ENCODE results near the gene PDE7B.
A peak's percentile ranks its signal among the peaks of the same experiment; 100 is the strongest.

- TF ChIP-seq TAF1 (IDR thresholded peaks at IDR 0.05; ENCODE audit: low read depth, low read length) (no peak), RAD21 (IDR thresholded peaks at IDR 0.05 in 1 of 2, conservative IDR thresholded peaks at IDR 0.05 in 1 of 2; ENCODE audit: low read depth in 2 of 2, low read length in 2 of 2) (peak in 1 of 2 experiments; percentile 12; a peak in 1 of 4 replicates), POLR2A (IDR thresholded peaks at IDR 0.05; ENCODE audit: control extremely low read depth in 1 of 2, low read depth in 2 of 2, low read length in 2 of 2) (no peak), FOSL1 (IDR thresholded peaks at IDR 0.05; ENCODE audit: insufficient read depth, low read depth, low read length) (no peak), EP300 (IDR thresholded peaks at IDR 0.05; ENCODE audit: borderline replicate concordance in 1 of 2, low read depth in 2 of 2, low read length in 2 of 2) (no peak), CTCF (IDR thresholded peaks at IDR 0.05; ENCODE audit: control extremely low read depth in 1 of 3, insufficient read depth in 1 of 3, low read depth in 1 of 3, low read length in 3 of 3) (no peak)
Measured at GRCh38 chr6:136158387-136158821, 306.9 kb downstream of the PDE7B start.

Measured in H1 (cell line).